Activated CD4-positive, CD25-positive, alpha-beta regulatory T cell (primary cell): Measurements from ENCODE around the gene CDH22.

ENCODE experiments used
- DNase-seq, 4 experiments: peaks; one replicate each; lab custom pipeline; 2025; lab: John Stamatoyannopoulos, UW

Gene CDH22

GRCh38 chr20:46169245-46170171 lies 138.8 kb downstream of the CDH22 start:
- DNase-seq, result no peak

DNA sequence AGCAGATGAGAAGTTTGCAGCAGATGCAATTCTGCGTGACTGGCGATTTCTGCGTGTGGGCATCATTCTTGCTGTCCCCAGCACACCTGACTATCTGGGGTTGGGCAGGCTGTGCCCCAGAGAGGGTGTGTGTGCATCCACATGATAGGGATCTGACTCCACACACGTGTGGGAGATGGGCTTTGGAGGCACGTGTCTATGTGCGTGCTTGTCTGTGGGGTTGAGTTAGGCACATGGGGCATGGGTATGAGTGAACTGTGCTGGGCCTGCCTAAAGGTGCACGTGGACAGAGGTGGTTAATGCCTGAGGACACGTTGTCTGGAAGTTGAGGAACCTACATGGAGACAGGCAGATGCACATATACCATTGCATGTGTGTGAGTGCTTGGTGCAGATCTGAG lies 139.9 kb downstream of the CDH22 start:
- DNase-seq, result no peak

GRCh38 chr20:46167080-46167479 lies 141.2 kb downstream of the CDH22 start:
- no peak for DNase-seq

DNA sequence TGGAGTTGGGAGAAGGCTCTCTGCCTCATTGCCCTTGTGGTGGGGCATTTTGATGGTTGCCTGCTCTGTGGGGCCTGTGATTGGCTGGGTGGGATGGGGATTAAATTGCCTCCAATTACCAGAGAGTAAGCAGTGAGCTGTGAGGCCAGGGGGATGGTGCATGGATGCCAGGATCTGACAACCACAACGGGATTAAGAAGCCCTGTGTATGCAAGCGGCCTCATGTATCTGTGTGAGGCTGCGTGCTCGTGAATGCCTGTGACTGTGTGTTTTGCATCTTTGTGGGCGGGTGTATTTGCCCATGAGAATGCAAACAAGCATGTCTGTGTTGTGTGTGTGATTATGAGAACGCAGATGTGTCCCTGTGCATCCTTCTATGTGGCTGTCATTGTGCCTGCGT lies 144.0 kb downstream of the CDH22 start:
- DNase-seq, result no peak

DNA sequence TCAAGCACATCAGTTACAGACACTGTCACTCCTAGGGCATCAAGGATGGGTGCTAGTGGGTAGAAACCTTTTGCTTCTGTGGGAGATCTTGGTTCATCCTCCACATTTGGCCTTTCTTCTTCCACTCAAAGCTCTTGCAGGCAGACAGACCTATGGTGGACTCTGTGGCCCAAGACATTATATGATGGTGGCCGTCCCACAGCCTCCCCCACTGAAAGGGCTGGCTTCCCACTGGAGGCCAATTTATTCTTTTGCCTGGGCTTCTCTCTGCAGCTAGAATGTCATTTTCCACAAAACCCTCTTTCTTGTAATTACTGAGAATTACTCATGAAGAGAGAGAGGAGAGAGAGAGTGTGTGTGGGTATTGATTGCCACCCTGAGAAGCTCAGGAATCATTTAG lies 146.4 kb downstream of the CDH22 start:
- no peak for DNase-seq

DNA sequence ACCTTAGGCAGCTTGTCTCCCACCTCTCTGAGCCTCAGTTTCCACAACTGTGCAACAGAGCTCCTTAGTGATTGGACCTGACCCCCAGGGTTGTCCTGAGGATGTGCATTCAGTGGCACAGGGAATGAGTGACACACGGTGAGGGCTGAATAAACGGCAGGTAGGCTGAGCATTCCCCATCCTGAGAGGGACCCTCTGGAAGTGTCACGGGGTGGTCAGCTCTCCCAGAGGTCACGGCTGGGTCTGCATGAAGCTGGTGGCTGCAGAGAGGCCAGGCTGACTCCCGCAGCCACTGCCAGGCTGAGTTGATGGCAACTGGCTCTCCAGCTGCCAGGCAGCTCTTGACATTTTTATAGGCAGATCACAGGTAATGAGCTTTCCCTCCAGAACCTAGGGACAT lies 147.6 kb downstream of the CDH22 start:
- DNase-seq, result no peak

DNA sequence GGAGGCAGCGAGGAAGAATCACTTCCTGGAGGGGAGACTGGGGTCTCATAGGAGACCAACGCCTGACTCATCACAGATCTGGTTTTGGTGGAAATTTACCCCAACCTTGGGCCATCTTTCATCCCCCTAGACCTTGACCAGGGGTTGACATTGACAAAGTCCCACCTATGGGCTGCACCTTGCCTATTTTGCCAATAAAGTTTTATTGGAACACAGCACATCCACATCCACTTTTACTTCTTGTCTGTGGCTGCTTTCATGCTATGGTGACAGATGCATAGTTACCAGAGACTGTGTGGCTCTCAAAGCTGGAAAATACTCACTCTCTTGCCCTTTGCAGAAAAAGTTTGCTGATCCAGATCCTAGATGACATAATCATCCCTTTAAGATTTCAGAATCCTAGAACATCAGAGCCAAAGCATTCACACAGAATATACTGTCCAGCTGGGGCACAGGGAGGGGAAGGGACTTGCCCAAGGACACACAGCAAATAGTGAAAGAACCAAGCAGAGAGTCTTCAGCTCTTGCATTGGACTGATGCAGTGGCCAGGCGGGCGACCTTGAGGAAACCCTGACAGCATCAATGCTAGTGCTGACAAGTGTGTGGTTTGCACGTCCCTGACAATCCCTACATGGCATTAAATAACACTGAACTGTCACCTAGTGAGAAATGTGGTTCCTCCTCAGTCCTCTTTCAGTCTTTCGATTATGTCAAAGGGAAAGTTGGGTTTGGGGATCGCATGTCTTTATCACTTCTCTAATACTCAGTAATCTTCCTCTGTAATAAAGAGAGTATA lies 149.0 kb downstream of the CDH22 start:
- no peak for DNase-seq

- no peak for DNase-seq
Measured at GRCh38 chr20:46158476-46158987, 149.8 kb downstream of the CDH22 start.

DNA sequence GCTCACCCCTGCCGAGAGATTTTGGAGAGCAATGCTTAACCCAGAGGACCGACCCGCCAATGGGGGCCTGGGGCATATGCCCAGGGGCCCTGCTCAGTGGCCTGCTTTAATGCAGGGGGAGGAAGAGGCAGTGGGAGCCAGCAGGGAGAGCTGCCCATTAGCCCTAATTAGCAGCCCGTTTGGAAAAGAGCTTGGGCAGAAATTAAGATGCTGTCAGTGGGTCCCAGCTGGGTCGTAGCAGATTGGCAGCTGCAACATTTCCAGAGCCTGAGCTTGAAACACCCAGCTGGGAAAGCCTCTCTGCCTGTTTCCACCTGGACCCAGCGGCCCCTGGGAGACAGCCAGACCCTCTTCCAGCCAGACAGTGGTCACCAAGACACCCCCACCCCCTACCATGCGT lies 150.7 kb downstream of the CDH22 start:
- no peak for DNase-seq

DNA sequence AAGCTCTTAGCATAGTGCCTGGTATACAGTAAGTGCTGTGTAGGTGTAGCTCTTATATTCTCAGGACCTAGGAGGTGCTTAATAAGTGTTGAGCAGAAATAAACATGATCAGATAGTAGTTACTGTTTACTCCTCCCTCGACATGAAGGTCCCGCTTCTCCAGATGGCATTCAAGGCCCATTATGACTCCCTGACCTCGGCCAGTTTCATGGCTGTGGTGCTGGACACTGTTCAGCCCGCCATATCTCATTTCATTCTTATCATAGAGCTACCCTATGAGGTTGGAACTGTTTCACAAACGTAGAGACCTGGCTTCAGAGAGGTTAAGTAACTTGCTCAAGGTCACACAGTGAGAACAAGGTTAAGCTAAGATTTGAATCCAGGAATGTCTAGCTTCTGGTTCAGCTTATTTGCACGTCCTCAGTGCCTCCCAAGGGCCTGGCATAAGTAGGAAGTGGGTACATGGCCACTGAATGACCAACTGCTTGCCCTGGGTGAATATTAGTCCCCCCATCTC lies 151.2 kb downstream of the CDH22 start:
- no peak for DNase-seq

DNA sequence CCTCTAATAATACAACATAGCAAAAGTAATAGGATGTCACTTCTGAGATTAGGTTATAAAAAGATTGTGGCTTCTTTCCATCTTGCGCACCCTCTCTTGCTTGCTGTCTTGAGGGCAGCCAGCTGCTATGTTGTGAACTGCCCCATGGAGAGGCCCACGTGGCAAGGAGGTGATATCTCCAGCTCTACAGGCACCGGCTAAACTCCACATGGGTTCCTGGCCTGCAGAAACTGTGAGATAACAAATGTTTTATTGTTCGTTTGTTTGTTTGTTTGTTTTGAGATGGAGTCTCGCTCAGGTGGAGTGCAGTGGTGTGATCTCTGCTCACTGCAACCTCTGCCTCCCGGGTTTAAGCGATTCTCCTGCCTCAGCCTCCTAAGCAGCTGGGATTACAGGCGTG lies 152.2 kb downstream of the CDH22 start:
- DNase-seq, result no peak

DNA sequence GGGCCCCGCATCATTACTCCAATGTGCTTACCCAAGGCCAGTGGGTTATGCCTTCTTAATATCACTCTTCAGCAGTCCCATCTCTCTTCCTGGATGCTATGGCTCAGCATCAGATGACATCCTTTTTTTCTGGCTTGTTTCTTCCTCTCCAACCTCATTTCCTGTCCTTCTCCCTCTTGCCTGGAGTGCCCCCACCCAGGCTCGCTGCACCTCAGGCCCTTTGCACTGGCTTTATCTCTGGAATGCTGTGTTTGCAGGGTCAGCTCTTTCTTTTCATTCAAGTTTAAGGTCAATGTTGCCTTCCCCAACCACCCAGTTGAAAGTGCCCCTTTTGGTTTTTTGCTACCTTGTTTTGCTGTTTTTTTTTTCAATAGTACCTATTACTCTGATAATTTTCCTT lies 153.5 kb downstream of the CDH22 start:
- no peak for DNase-seq

GRCh38 chr20:46154305-46154704 lies 154.0 kb downstream of the CDH22 start:
- DNase-seq, result no peak

DNA sequence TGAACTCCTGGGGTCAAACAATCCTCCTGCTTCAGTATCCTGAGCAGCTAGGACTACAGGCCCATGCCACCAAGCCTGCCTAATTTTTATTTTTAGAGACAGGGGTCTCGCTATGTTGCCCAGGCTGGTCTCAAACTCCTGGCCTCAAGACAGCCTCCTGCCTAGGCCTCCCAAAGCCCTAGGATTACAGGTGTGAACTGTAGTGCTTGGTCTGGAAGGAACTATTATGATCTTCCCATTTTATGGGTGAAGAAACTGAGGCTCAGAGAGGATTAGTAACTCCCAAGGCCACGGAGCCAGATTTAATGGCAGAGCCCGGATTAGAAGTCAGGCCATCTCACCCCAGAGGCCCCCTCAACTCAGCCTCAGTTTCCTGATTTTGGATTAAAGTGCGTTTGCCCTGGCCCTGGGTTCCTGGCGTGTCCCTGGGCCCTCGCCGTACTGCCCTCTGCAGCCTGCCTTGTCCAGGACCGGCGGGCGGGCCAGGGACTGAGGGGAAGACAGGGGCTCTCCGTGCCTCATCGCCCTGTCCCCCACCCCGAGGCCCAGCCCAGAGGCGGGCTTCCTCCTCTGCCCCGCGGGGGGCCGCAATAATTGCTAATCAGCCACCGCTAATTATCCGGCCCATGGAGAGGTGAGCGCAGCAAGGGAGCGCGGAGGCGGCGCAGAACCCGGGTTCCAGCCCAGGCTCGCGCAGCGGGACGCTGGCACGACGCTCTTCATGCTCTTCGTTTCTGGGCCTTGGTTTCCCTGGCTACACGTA lies 155.3 kb downstream of the CDH22 start:
- DNase-seq, result no peak

GRCh38 chr20:46151936-46152335 lies 156.4 kb downstream of the CDH22 start:
- DNase-seq, result no peak

DNA sequence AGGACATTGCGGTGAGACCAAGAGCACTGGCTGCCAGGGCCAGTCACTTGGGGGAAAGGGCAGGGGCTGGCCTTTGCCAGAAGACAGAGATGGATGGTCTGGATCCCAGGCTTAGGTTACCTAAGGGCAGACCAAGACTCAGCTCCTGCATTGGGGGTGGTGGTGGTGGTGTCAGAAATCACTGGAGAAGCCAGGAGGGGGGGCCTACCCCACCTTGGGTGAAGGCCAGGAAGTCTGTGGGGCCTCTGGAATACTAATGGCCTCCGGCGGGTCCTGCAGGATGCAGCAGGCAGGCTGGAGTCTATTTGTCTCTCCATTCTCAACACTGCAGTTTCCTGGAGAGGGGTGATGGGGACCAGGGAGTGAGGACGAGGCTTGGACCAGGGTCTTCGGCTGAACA lies 157.4 kb downstream of the CDH22 start:
- DNase-seq, result no peak

GRCh38 chr20:46148313-46149208 lies 159.7 kb downstream of the CDH22 start:
- no peak for DNase-seq

- DNase-seq, result no peak
Measured at GRCh38 chr20:46145713-46146112, 162.6 kb downstream of the CDH22 start.

DNA sequence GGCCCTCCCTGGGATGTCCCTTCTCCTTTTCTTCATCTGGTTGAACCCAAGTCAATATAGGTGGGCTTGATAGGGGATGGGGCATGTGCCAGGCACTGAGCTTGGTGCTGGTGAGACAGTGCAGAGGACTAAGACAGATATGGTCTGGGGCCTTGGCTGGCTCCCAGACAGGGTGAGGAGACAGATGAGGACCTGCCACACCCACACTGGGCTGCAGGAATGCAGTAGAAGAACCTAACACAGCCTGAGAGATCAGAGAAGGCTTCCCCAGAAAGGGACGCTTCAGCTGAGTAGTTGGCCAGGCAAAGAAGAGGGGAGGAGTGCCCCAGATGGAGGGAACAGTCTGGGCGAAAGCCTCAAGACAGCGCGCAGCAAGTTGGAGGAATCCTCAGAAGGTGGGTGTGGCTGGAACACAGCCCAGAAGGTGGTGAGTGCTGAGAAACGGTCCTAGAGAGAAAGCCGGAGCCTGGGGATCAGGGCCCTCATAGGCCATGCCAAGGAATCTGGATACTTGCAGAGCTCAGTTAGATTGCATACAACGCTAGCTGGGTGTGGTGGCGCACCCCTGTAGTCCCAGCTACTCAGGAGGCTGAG lies 163.8 kb downstream of the CDH22 start:
- DNase-seq, result no peak

DNA sequence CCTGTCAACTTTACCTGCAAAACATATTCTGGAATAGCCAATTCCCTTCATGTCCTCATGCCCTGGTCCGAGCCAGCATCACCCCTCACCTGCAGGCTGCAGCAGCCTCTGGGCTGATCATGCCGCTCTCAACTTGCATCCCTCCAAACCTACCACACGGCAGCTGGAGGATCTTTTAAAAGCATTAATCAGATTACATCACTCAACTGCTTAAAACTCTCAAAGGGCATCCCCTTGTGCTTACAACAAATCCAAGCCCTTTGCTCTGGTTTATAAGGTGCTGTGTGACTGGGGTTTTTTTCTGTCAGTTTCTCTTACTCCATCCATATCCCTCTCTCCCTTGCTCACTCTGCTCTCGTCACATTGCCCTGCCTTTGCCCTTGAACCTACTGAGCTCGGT lies 166.2 kb downstream of the CDH22 start:
- DNase-seq, result no peak
